IMR-90 (cell line): ENCODE measurements around the gene OLFML3. TPM values are rescaled to one million over a fixed set of nuclear protein-coding genes. Genes with fewer than 3 reads are reported as not detected.

ENCODE experiments used
- ATAC-seq: fragments of 200-7000 bp; cut with Tn5 transposase; 2 replicates; pipeline ENCODE4 v1.9.1; 2020; ENCODE audit warnings: low read depth, mild to moderate bottlenecking, moderate library complexity
- BruUV-seq: library from RNA; stranded (reverse); fragments of 400-500 nt; replicated peaks from 2 replicates; lab custom pipeline; 2021; lab: Mats Ljungman, UMichigan
- CTCF ChIA-PET: fragments of 300-600 bp; formaldehyde crosslinking; extraction: SDS; loops from one replicate; lab custom pipeline; 2021; ENCODE audit warnings: antibody characterized with exemption; lab: Yijun Ruan, JAX
- POLR2A ChIA-PET: fragments of 300-600 bp; sonication (Branson Sonifier 250); formaldehyde crosslinking; loops from one replicate; lab custom pipeline; 2022; ENCODE audit warnings: antibody characterized with exemption; ENCODE audit not compliant: unreplicated experiment; lab: Charles Lee
- DNase-seq: peaks from one replicate; pipeline ENCODE4 v3.0.0; 2013
- H2AFZ ChIP-seq: replicated peaks from 2 replicates; pipeline ENCODE3; 2013; ENCODE audit warnings: low read length, mild to moderate bottlenecking; ENCODE audit not compliant: poor library complexity
- H2AK5ac ChIP-seq: 2 replicates; pipeline ENCODE4 v1.6.1; 2013; ENCODE audit warnings: low read depth, low read length, inconsistent platforms
- H2AK9ac ChIP-seq: replicated peaks from 2 replicates; pipeline ENCODE3; 2013; ENCODE audit warnings: mild to moderate bottlenecking, low read depth, low read length, moderate library complexity; ENCODE audit not compliant: poor library complexity
- H2BK120ac ChIP-seq: 2 replicates; pipeline ENCODE4 v1.6.1; 2013; ENCODE audit warnings: low read depth, low read length, inconsistent platforms
- H2BK15ac ChIP-seq: 3 replicates; pipeline ENCODE4 v1.6.1; 2013; ENCODE audit warnings: low read depth, low read length, inconsistent platforms
- H2BK20ac ChIP-seq: 2 replicates; pipeline ENCODE4 v1.6.1; 2013; ENCODE audit warnings: low read depth, mild to moderate bottlenecking, inconsistent platforms, low read length, moderate library complexity
- H2BK5ac ChIP-seq: 2 replicates; pipeline ENCODE4 v1.6.1; 2013; ENCODE audit warnings: mild to moderate bottlenecking, low read depth, low read length, inconsistent platforms; ENCODE audit not compliant: poor library complexity, severe bottlenecking
- H3K14ac ChIP-seq: replicated peaks from 2 replicates; pipeline ENCODE4 v1.6.1; 2013; ENCODE audit warnings: low read depth, low read length, inconsistent platforms
- H3K18ac ChIP-seq: 2 replicates; pipeline ENCODE4 v1.6.1; 2013; ENCODE audit warnings: low read depth, low read length, control low read depth
- H3K23ac ChIP-seq: 2 replicates; pipeline ENCODE4 v1.6.1; 2013; ENCODE audit warnings: low read depth, low read length, inconsistent platforms
- H3K27ac ChIP-seq: 2 replicates; pipeline ENCODE4 v1.5.1; 2013; ENCODE audit warnings: mild to moderate bottlenecking, control low read depth, low read length; ENCODE audit not compliant: insufficient read depth
- H3K27me3 ChIP-seq: 2 replicates; pipeline ENCODE4 v1.6.1; 2013; ENCODE audit warnings: low read length; ENCODE audit not compliant: control insufficient read depth, insufficient read depth
- H3K36me3 ChIP-seq: 2 replicates; pipeline ENCODE4 v1.6.1; 2013; ENCODE audit warnings: low read length, mixed read lengths; ENCODE audit not compliant: control insufficient read depth, insufficient read depth
- H3K4ac ChIP-seq: 2 replicates; pipeline ENCODE4 v1.6.1; 2013; ENCODE audit warnings: low read depth, low read length, inconsistent platforms
- H3K4me1 ChIP-seq: 2 replicates; pipeline ENCODE4 v1.6.1; 2013; ENCODE audit warnings: low read length, mixed read lengths; ENCODE audit not compliant: control insufficient read depth, insufficient read depth
- H3K4me2 ChIP-seq: 2 replicates; pipeline ENCODE4 v1.6.1; 2013; ENCODE audit warnings: low read depth, mild to moderate bottlenecking, control low read depth, low read length, moderate library complexity
- H3K4me3 ChIP-seq: 2 replicates; pipeline ENCODE4 v1.5.1; 2013; ENCODE audit warnings: low read depth, mild to moderate bottlenecking, control low read depth, low read length, moderate library complexity; ENCODE audit not compliant: insufficient read depth
- H3K56ac ChIP-seq: 2 replicates; pipeline ENCODE4 v1.6.1; 2013; ENCODE audit warnings: low read length, inconsistent platforms; ENCODE audit not compliant: insufficient read depth; ENCODE audit errors: extremely low read depth
- H3K79me1 ChIP-seq, 2 experiments: 2 replicates each; pipeline ENCODE4 v1.6.1; 2013; ENCODE audit warnings: low read length in 2 of 2, inconsistent platforms in 1 of 2, low read depth in 1 of 2
- H3K9ac ChIP-seq: 2 replicates; pipeline ENCODE4 v1.6.1; 2013; ENCODE audit warnings: low read depth, low read length, control low read depth
- H3K9me1 ChIP-seq: 2 replicates; pipeline ENCODE4 v1.6.1; 2013; ENCODE audit warnings: low read length, inconsistent platforms; ENCODE audit not compliant: insufficient read depth
- H3K9me3 ChIP-seq: 2 replicates; pipeline ENCODE4 v1.6.1; 2013; ENCODE audit warnings: low read length; ENCODE audit not compliant: control insufficient read depth, insufficient read depth
- H4K20me1 ChIP-seq: 2 replicates; pipeline ENCODE4 v1.6.1; 2013; ENCODE audit warnings: low read length, inconsistent platforms; ENCODE audit not compliant: insufficient read depth
- H4K5ac ChIP-seq: 2 replicates; pipeline ENCODE4 v1.6.1; 2013; ENCODE audit warnings: mild to moderate bottlenecking, low read depth, low read length, control low read depth
- H4K8ac ChIP-seq, 2 experiments: 2 replicates each; pipeline ENCODE4 v1.6.1; 2013; ENCODE audit warnings: low read depth in 2 of 2, low read length in 2 of 2, control low read depth in 1 of 2, inconsistent platforms in 1 of 2
- H4K91ac ChIP-seq: 2 replicates; pipeline ENCODE4 v1.6.1; 2013; ENCODE audit warnings: low read depth, low read length, inconsistent platforms; ENCODE audit not compliant: insufficient read depth
- BHLHE40 ChIP-seq: fragments of 150-350 bp; IDR thresholded peaks from 2 replicates; pipeline ENCODE4 v1.6.1; 2016; ENCODE audit warnings: mild to moderate bottlenecking, low read depth, low read length
- CEBPB ChIP-seq: IDR thresholded peaks from 2 replicates; pipeline ENCODE4 v1.6.1; 2012; ENCODE audit warnings: low read depth, low read length, improper control_type of control experiment
- FOS ChIP-seq: fragments of 150-350 bp; IDR thresholded peaks from 2 replicates; pipeline ENCODE4 v1.6.1; 2016; ENCODE audit warnings: low read depth, low read length
- MAZ ChIP-seq: IDR thresholded peaks from 2 replicates; pipeline ENCODE4 v1.6.1; 2012; ENCODE audit warnings: low read depth, mild to moderate bottlenecking, low read length, improper control_type of control experiment, moderate library complexity, borderline replicate concordance
- MXI1 ChIP-seq: IDR thresholded peaks from 2 replicates; pipeline ENCODE4 v1.6.1; 2012; ENCODE audit warnings: low read depth, mild to moderate bottlenecking, low read length, moderate library complexity, borderline replicate concordance
- POLR2A ChIP-seq: IDR thresholded peaks from 2 replicates; pipeline ENCODE4 v1.6.1; 2012; ENCODE audit warnings: mild to moderate bottlenecking, low read depth, low read length
- RAD21 ChIP-seq: IDR thresholded peaks from 2 replicates; pipeline ENCODE4 v1.6.1; 2012; ENCODE audit warnings: low read length, improper control_type of control experiment
- RCOR1 ChIP-seq: IDR thresholded peaks from 2 replicates; pipeline ENCODE4 v1.6.1; 2012; ENCODE audit warnings: mild to moderate bottlenecking, low read length, improper control_type of control experiment; ENCODE audit not compliant: insufficient replicate concordance
- WGBS, 2 experiments: methylation state at CpG; one replicate each; pipeline versions ENCODE4 v1.1.5 to v1.1.7; 2013; ENCODE audit warnings: missing lambda C conversion rate in 2 of 2; ENCODE audit not compliant: insufficient read length in 1 of 2; ENCODE audit errors: extremely low coverage in 2 of 2; 5-methylcytosine and 5-hydroxymethylcytosine counted together
- dilution Hi-C: fragments of 300-500 bp; cut with HindIII; formaldehyde crosslinking; loops from one replicate; pipeline ENCODE4 v1.14.3; 2018; ENCODE audit warnings: low sequenced_read_pairs; ENCODE audit not compliant: unreplicated experiment
- in situ Hi-C: fragments of 300-500 bp; cut with MboI; formaldehyde crosslinking; loops from 3 replicates; pipeline ENCODE4 v1.14.3; 2019; ENCODE audit warnings: low sequenced_read_pairs, inconsistent platforms, mixed read lengths
- intact Hi-C: fragments of 100-400 bp; cut with micrococcal nuclease; formaldehyde crosslinking; loops from 2 replicates; pipeline ENCODE4 v1.10.0; 2022
- polyA plus RNA-seq, 3 experiments: library from polyadenylated mRNA; depleted of rRNA; stranded (reverse); fragments of >200 nt; gene quantifications; 2 replicates each; pipeline ENCODE4 v1.2.3, GENCODE V29; 2012; ENCODE audit warnings: low replicate concordance in 1 of 3
- total RNA-seq: library from RNA; depleted of rRNA; stranded (reverse); fragments of >200 nt; gene quantifications from 2 replicates; pipeline ENCODE4 v1.2.3, GENCODE V29; 2012

Gene OLFML3
- total and polyA plus RNA-seq, 2 of the 4 experiments (the other 2 are of a cell fraction), result 40.9 to 71.3 TPM

DNA sequence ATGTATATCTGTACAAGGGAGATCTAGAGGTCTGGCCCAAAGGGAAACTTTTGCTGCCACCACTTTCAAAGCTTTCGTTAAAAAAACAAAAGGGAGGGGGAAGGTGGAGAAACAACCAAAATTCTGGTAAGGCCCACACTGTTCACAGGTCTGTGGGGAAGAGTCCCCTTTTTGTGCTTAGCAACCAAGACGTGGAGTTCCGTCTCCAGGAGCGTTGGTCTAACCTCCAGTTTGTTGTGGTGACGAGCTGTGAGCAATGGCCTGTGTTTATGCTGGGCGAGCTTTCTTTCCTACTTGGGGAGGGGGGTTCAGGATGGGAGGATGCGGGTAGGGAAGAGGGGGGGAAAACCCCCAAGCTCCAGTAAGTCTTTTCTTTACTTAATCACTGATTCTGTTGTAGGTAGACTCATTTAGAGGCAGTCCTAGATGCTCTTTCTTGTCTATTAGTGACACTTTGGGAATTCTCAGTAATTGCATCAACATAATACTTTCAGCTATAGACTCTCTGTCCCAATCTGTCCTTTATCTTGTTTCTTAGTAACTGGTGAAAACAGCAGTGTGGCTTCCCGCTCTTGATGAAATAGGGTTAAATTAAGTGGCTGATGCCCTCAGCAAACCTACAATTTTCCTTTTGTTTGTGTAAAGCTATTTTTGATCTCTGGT is 48.6 kb upstream of the OLFML3 start:
- intact Hi-C loops (loop anchor here (2.0 to 10.0 kb wide), 2 partner anchors 44 to 786 kb away; no protein-coding TSS in a partner anchor), in situ Hi-C loops (no loop called here), dilution Hi-C loops (no loop called here)
- peak overlapping the region in 1 of 2 experiments; percentile 14; a peak in 1 of 4 replicates for H4K8ac ChIP-seq
- ATAC-seq, result peak; percentile 21
- peak overlapping the region; percentile 96 for H3K4me3 ChIP-seq
- peak overlapping the region; percentile 86 for H3K4ac ChIP-seq
- WGBS, 2 experiments, result 0% methylated on average over 2 of the region's 8 CpGs; no CpG with 5 or more reads in 1 of the 2 experiments
- peak; percentile 83 for DNase-seq
- H3K4me1 ChIP-seq, result no peaks in the 10 kb centered on the region
- TF ChIP-seq POLR2A, result peak; percentile 75; the same call in 1 of the 2 replicates
- no peak for TF ChIP-seq RAD21
- peak; percentile 71 for TF ChIP-seq MAZ
- TF ChIP-seq BHLHE40, result peak; percentile 47; the same call in 1 of the 2 replicates
- TF ChIP-seq MXI1, result 0 out of 2 replicates have a peak, but pooled peaks have one; percentile 41
- 0 out of 2 replicates have a peak, but pooled peaks have one; percentile 9 for TF ChIP-seq FOS
- peak; percentile 43; the same call in 1 of the 2 replicates for TF ChIP-seq CEBPB
- TF ChIP-seq RCOR1, result no peak
- peak overlapping the region; percentile 3 for H2AK9ac ChIP-seq
- H2BK20ac ChIP-seq, result no peak overlapping the region
- H2BK5ac ChIP-seq, result peak overlapping the region; percentile 67
- H3K9me3 ChIP-seq, result no peaks in the 10 kb centered on the region
- H3K18ac ChIP-seq, result peak overlapping the region; percentile 29; the same call in 1 of the 2 replicates
- H4K20me1 ChIP-seq, result peaks cover 50% of the 10 kb centered on the region
- H2BK120ac ChIP-seq, result no peak overlapping the region
- peak overlapping the region; percentile 98 for H3K4me2 ChIP-seq
- POLR2A ChIA-PET, result interaction anchor here (0.5 to 1.9 kb wide), 4 partner anchors 27 to 1477 kb away, joined by 4 to 9 read pairs (median 7); partner anchors contain the start of genes AP4B1 and DCLRE1B
- H4K5ac ChIP-seq, result peak overlapping the region; percentile 28; the same call in 1 of the 2 replicates
- CTCF ChIA-PET, result interaction anchor here (1.1 to 2.2 kb wide), 2 partner anchors 48 to 95 kb away, joined by 3 to 6 read pairs; no protein-coding TSS in a partner anchor
- peak overlapping the region; percentile 86 for H3K23ac ChIP-seq
- peaks cover 5% of the 10 kb centered on the region; the same call in 1 of the 2 replicates for H3K9me1 ChIP-seq
- peak overlapping the region; percentile 99 for H2AFZ ChIP-seq
- H3K27me3 ChIP-seq, result no peaks in the 10 kb centered on the region
- H3K56ac ChIP-seq, result 0 out of 2 replicates have a peak overlapping the region, but pooled peaks have one; percentile 27
- no TSS peak for BruUV-seq
- 0 out of 2 replicates have a peak overlapping the region, but pooled peaks have one; percentile 1 for H4K91ac ChIP-seq
- H3K27ac ChIP-seq, result peak overlapping the region; percentile 84
- peak overlapping the region; percentile 85 for H3K14ac ChIP-seq
- H3K36me3 ChIP-seq, result no peaks in the 10 kb centered on the region
- peak overlapping the region; percentile 89; the same call in 1 of the 2 replicates for H2AK5ac ChIP-seq
- H2BK15ac ChIP-seq, result 0 out of 3 replicates have a peak overlapping the region, but pooled peaks have one; percentile 47
- H3K79me1 ChIP-seq, result peaks cover 0 to 45% of the 10 kb centered on the region in 2 experiments; a peak in 2 of 4 replicates
- H3K9ac ChIP-seq, result peak overlapping the region; percentile 88
